GM23338 (cell line): ENCODE results near the gene SIRT7. TPM values are rescaled to one million over a fixed set of nuclear protein-coding genes. Genes with fewer than 3 reads are reported as not detected.
A peak's percentile ranks its signal among the peaks of the same experiment; 100 is the strongest.

Experiments
- ATAC-seq: fragments of 200-7000 bp; cut with Tn5 transposase; 3 replicates; pipeline ENCODE4 v1.9.1; 2020
- DNase-seq: peaks from one replicate; pipeline ENCODE4 v3.0.0-alpha.2; 2015; ENCODE audit warnings: low spot score
- H2AFZ ChIP-seq: fragments of 200-600 bp; sonication (generic); 2 replicates; pipeline ENCODE4 v1.8.0; 2016; ENCODE audit warnings: antibody characterized with exemption, mild to moderate bottlenecking, moderate library complexity
- H3F3A ChIP-seq: fragments of 200-600 bp; sonication (generic); replicated peaks from 2 replicates; pipeline ENCODE4 v1.8.0; 2017; ENCODE audit warnings: antibody characterized with exemption, mixed run types, low read depth
- H3K27ac ChIP-seq: fragments of 200-600 bp; sonication (generic); 2 replicates; pipeline ENCODE4 v1.6.1; 2016; ENCODE audit warnings: low read depth
- H3K27me3 ChIP-seq: fragments of 200-600 bp; sonication (generic); 2 replicates; pipeline ENCODE4 v1.8.0; 2016; ENCODE audit warnings: mild to moderate bottlenecking, mixed run types, moderate library complexity; ENCODE audit not compliant: insufficient read depth
- H3K36me3 ChIP-seq: fragments of 200-600 bp; sonication (generic); 2 replicates; pipeline ENCODE4 v1.8.0; 2016; ENCODE audit warnings: mild to moderate bottlenecking; ENCODE audit not compliant: insufficient read depth
- H3K4me1 ChIP-seq: fragments of 200-600 bp; sonication (generic); 2 replicates; pipeline ENCODE4 v1.8.0; 2016; ENCODE audit warnings: mild to moderate bottlenecking, moderate library complexity; ENCODE audit not compliant: insufficient read depth
- H3K4me2 ChIP-seq: fragments of 200-600 bp; sonication (generic); 2 replicates; pipeline ENCODE4 v1.7.1; 2017; ENCODE audit warnings: mixed run types
- H3K4me3 ChIP-seq: fragments of 200-600 bp; sonication (generic); 2 replicates; pipeline ENCODE4 v1.6.1; 2016; ENCODE audit warnings: mixed run types
- H3K79me2 ChIP-seq: fragments of 200-600 bp; sonication (generic); replicated peaks from 2 replicates; pipeline ENCODE4 v1.8.0; 2017; ENCODE audit warnings: mild to moderate bottlenecking; ENCODE audit not compliant: insufficient read depth
- H3K9me2 ChIP-seq: fragments of 200-600 bp; sonication (generic); 2 replicates; pipeline ENCODE4 v1.8.0; 2017; ENCODE audit not compliant: insufficient read depth
- H4K20me1 ChIP-seq: fragments of 200-600 bp; sonication (generic); replicated peaks from 2 replicates; pipeline ENCODE4 v1.8.0; 2017; ENCODE audit warnings: mild to moderate bottlenecking; ENCODE audit not compliant: insufficient read depth
- H3K27ac Mint-ChIP-seq: 2 replicates; pipeline ENCODE4 v1.8.0; 2020; ENCODE audit warnings: inconsistent platforms, mild to moderate bottlenecking, moderate library complexity, mixed read lengths
- H3K27me3 Mint-ChIP-seq: 3 replicates; pipeline ENCODE4 v1.8.0; 2022; ENCODE audit warnings: low read depth, mild to moderate bottlenecking, moderate library complexity, mixed read lengths, inconsistent platforms; ENCODE audit not compliant: insufficient read depth, poor library complexity
- H3K36me3 Mint-ChIP-seq: 3 replicates; pipeline ENCODE4 v1.8.0; 2021; ENCODE audit warnings: low read depth, mild to moderate bottlenecking, inconsistent platforms, moderate library complexity, mixed read lengths
- H3K4me1 Mint-ChIP-seq: 3 replicates; pipeline ENCODE4 v1.8.0; 2020; ENCODE audit warnings: mild to moderate bottlenecking, inconsistent platforms, mixed read lengths
- H3K4me3 Mint-ChIP-seq: 3 replicates; pipeline ENCODE4 v1.8.0; 2021; ENCODE audit warnings: moderate library complexity, mild to moderate bottlenecking, inconsistent platforms, mixed read lengths
- H3K9me3 Mint-ChIP-seq: 3 replicates; pipeline ENCODE4 v1.8.0; 2020; ENCODE audit warnings: moderate library complexity, mild to moderate bottlenecking, inconsistent platforms, mixed read lengths
- CREB1 ChIP-seq: fragments of 250-450 bp; sonication (Bioruptor Pico); IDR thresholded peaks from 2 replicates; pipeline ENCODE4 v1.5.0; 2020; ENCODE audit warnings: low read depth, mild to moderate bottlenecking, moderate library complexity
- EZH2 ChIP-seq: fragments of 200-600 bp; sonication (generic); IDR thresholded peaks from one replicate; pipeline ENCODE4 v1.8.0; 2017; ENCODE audit warnings: antibody characterized with exemption, mild to moderate bottlenecking, low read depth; ENCODE audit not compliant: unreplicated experiment
- EZH2phosphoT487 ChIP-seq: fragments of 200-600 bp; sonication (generic); IDR thresholded peaks from one replicate; pipeline ENCODE4 v1.8.1; 2018; ENCODE audit warnings: antibody characterized with exemption; ENCODE audit not compliant: unreplicated experiment
- JUNB ChIP-seq: IDR thresholded peaks from one replicate; pipeline ENCODE4 v1.6.1; 2016; ENCODE audit warnings: antibody characterized with exemption; ENCODE audit not compliant: unreplicated experiment
- NANOG ChIP-seq: IDR thresholded peaks from 2 replicates; pipeline ENCODE4 v1.6.1; 2016; ENCODE audit warnings: antibody characterized with exemption, borderline replicate concordance
- POLR2AphosphoS5 ChIP-seq: IDR thresholded peaks from 2 replicates; pipeline ENCODE4 v1.6.1; 2016; ENCODE audit warnings: antibody characterized with exemption, low read depth
- REST ChIP-seq: IDR thresholded peaks from one replicate; pipeline ENCODE4 v1.6.1; 2018; ENCODE audit warnings: antibody characterized with exemption; ENCODE audit not compliant: unreplicated experiment
- ZNF114 ChIP-seq: fragments of 250-450 bp; sonication (Bioruptor Pico); IDR thresholded peaks from 2 replicates; pipeline ENCODE4 v1.5.0; 2020; ENCODE audit warnings: mild to moderate bottlenecking, moderate library complexity
- ZNF331 ChIP-seq: fragments of 250-450 bp; sonication (Bioruptor Pico); IDR thresholded peaks from 2 replicates; pipeline ENCODE4 v1.5.0; 2020; ENCODE audit warnings: low read depth, mild to moderate bottlenecking, moderate library complexity
- ZNF462 ChIP-seq: fragments of 250-450 bp; sonication (Bioruptor Pico); IDR thresholded peaks from 2 replicates; pipeline ENCODE4 v1.5.0; 2020; ENCODE audit warnings: mild to moderate bottlenecking, moderate library complexity
- polyA plus RNA-seq: library from polyadenylated mRNA; unstranded; fragments of >200 nt; fragmentation: Nextera tagmentation; extraction: Ambion mirVana; gene quantifications from 2 replicates; pipeline ENCODE4 v1.2.1, GENCODE V29; 2016
- total RNA-seq: library from RNA; depleted of rRNA; stranded (reverse); fragments of >200 nt; shearing (Covaris generic); gene quantifications from 2 replicates; pipeline ENCODE4 v1.2.3, GENCODE V29; 2014
- TF ChIP-seq, protein P1 (sequence below): IDR thresholded peaks from 2 replicates; pipeline ENCODE4 v1.6.1; 2016; ENCODE audit warnings: antibody characterized with exemption
- TF ChIP-seq, protein P2 (sequence below), 2 experiments: fragments of 200-600 bp in 1 of 2; sonication (generic) in 1 of 2; conservative IDR thresholded peaks; 2 replicates each; pipeline versions ENCODE4 v1.5.1 to v1.6.1; 2016 to 2017; ENCODE audit warnings: antibody characterized with exemption in 2 of 2, low read depth in 2 of 2, mild to moderate bottlenecking in 2 of 2, moderate library complexity in 1 of 2

Gene SIRT7
- total and polyA plus RNA-seq, 2 experiments from 2014 or later, result 16.3 to 20.8 TPM

DNA sequence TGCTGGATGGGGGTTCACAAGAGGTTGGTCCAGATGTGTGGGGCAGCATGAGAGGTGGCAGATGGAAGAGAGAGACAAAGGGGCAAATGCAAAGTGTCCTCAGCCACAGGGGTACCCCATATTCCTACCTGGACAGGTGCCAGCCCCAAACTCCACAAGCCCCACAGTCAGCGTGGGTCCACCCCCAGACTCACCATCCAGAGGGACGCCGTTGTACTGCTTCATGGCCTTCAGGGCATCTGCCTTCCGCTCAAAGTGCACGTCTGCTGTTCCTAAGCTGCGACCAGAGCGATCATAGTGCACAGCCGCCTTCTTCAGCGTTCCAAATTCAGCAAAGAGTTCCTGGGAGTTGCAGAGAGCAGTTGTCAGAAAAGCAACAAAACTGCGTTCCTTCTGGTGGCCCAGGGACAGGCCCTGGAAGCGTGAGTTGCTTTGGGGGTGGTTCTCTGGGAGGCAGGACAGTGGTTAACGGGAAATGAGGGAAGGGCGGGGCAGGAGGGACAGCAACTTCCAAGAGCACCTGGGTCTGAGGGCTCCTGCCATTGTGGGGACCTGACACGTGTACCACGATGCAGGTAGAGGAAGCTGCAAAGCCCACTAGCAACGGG, 28.9 kb downstream of the SIRT7 start:
- H3K4me3 Mint-ChIP-seq, result peak overlapping the region; percentile 91
- Histone ChIP-seq H4K20me1 (peaks cover 14% of the 10 kb centered on the region; the same call in 1 of the 2 replicates), H3K27me3 (no peaks in the 10 kb centered on the region), H3K4me2 (no peak overlapping the region), H3K4me1 (peaks cover 8% of the 10 kb centered on the region; the same call in 1 of the 2 replicates), H3K4me3 (no peak overlapping the region), H3K79me2 (peaks cover 58% of the 10 kb centered on the region), H2AFZ (no peak overlapping the region), H3F3A (peaks cover 24% of the 10 kb centered on the region), H3K9me2 (no peaks in the 10 kb centered on the region), H3K36me3 (peaks cover 29% of the 10 kb centered on the region), H3K27ac (no peak overlapping the region)
- no peak for DNase-seq
- peaks cover 4% of the 10 kb centered on the region; the same call in 1 of the 3 replicates for H3K4me1 Mint-ChIP-seq
- H3K9me3 Mint-ChIP-seq, result no peaks in the 10 kb centered on the region
- peaks cover 31% of the 10 kb centered on the region for H3K27me3 Mint-ChIP-seq
- TF ChIP-seq, protein P1, sequence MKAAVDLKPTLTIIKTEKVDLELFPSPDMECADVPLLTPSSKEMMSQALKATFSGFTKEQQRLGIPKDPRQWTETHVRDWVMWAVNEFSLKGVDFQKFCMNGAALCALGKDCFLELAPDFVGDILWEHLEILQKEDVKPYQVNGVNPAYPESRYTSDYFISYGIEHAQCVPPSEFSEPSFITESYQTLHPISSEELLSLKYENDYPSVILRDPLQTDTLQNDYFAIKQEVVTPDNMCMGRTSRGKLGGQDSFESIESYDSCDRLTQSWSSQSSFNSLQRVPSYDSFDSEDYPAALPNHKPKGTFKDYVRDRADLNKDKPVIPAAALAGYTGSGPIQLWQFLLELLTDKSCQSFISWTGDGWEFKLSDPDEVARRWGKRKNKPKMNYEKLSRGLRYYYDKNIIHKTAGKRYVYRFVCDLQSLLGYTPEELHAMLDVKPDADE, result no peak
- TF ChIP-seq ZNF114 (CRISPR knock-in tag), result no peak
- TF ChIP-seq EZH2phosphoT487, result no peak
- no peak for TF ChIP-seq EZH2
- no peak for TF ChIP-seq REST
- TF ChIP-seq CREB1, result no peak
- TF ChIP-seq POLR2AphosphoS5, result no peak
- TF ChIP-seq, protein P2, sequence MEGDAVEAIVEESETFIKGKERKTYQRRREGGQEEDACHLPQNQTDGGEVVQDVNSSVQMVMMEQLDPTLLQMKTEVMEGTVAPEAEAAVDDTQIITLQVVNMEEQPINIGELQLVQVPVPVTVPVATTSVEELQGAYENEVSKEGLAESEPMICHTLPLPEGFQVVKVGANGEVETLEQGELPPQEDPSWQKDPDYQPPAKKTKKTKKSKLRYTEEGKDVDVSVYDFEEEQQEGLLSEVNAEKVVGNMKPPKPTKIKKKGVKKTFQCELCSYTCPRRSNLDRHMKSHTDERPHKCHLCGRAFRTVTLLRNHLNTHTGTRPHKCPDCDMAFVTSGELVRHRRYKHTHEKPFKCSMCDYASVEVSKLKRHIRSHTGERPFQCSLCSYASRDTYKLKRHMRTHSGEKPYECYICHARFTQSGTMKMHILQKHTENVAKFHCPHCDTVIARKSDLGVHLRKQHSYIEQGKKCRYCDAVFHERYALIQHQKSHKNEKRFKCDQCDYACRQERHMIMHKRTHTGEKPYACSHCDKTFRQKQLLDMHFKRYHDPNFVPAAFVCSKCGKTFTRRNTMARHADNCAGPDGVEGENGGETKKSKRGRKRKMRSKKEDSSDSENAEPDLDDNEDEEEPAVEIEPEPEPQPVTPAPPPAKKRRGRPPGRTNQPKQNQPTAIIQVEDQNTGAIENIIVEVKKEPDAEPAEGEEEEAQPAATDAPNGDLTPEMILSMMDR (conservative IDR thresholded peaks at IDR 0.05; ENCODE audit: low read depth in 2 of 2), result no peak
- no peak for TF ChIP-seq NANOG
- TF ChIP-seq JUNB, result no peak
- no peak for TF ChIP-seq ZNF462 (CRISPR knock-in tag)
- no peak for TF ChIP-seq ZNF331 (CRISPR knock-in tag)
- no peak overlapping the region for H3K27ac Mint-ChIP-seq
- ATAC-seq, result no peak
- peaks cover 71% of the 10 kb centered on the region for H3K36me3 Mint-ChIP-seq
